Caco-2 (cell line): ENCODE data around the gene MTCL3.

Source experiments
- BruUV-seq: library from RNA; stranded (reverse); fragments of 400-500 nt; replicated peaks from 2 replicates; lab custom pipeline; 2021; lab: Mats Ljungman, UMichigan
- CTCF ChIA-PET: fragments of 300-600 bp; sonication (Branson Sonifier 250); formaldehyde crosslinking; loops from one replicate; lab custom pipeline; 2022; ENCODE audit warnings: antibody characterized with exemption; lab: Charles Lee
- POLR2A ChIA-PET: fragments of 300-600 bp; sonication (Branson Sonifier 250); formaldehyde crosslinking; loops from one replicate; lab custom pipeline; 2022; ENCODE audit warnings: antibody characterized with exemption; lab: Charles Lee
- DNase-seq, 2 experiments: peaks; one replicate each; pipeline versions ENCODE4 v3.0.0 to v3.0.0-alpha.2; 2020 to 2022
- H3K27me3 ChIP-seq: replicated peaks from 2 replicates; pipeline ENCODE4 v1.6.0; 2011; ENCODE audit warnings: low read length; ENCODE audit not compliant: control insufficient read depth, insufficient read depth
- H3K36me3 ChIP-seq: 2 replicates; pipeline ENCODE4 v1.5.1; 2011; ENCODE audit warnings: low read length; ENCODE audit not compliant: control insufficient read depth, insufficient read depth
- H3K4me1 ChIP-seq: fragments of 250-450 bp; sonication (Bioruptor Pico); 2 replicates; pipeline ENCODE4 v1.5.1; 2020; ENCODE audit warnings: mild to moderate bottlenecking
- H3K4me3 ChIP-seq: 2 replicates; pipeline ENCODE4 v1.5.1; 2011; ENCODE audit warnings: low read depth, mild to moderate bottlenecking, control low read depth, low read length
- H3K9me3 ChIP-seq: fragments of 250-450 bp; sonication (Bioruptor Pico); 2 replicates; pipeline ENCODE4 v1.5.1; 2020; ENCODE audit warnings: mild to moderate bottlenecking, moderate library complexity
- H3K27ac Mint-ChIP-seq: one replicate; pipeline ENCODE4 v1.8.0; 2022; ENCODE audit warnings: mixed read lengths; ENCODE audit not compliant: unreplicated experiment
- H3K27me3 Mint-ChIP-seq: one replicate; pipeline ENCODE4 v1.8.0; 2022; ENCODE audit warnings: mixed read lengths; ENCODE audit not compliant: insufficient read depth, unreplicated experiment
- H3K36me3 Mint-ChIP-seq: one replicate; pipeline ENCODE4 v1.8.0; 2022; ENCODE audit warnings: mild to moderate bottlenecking, mixed read lengths; ENCODE audit not compliant: insufficient read depth, unreplicated experiment
- H3K4me1 Mint-ChIP-seq: one replicate; pipeline ENCODE4 v1.8.0; 2022; ENCODE audit warnings: low read depth, mixed read lengths; ENCODE audit not compliant: unreplicated experiment
- H3K4me3 Mint-ChIP-seq: one replicate; pipeline ENCODE4 v1.8.0; 2022; ENCODE audit warnings: mild to moderate bottlenecking, moderate library complexity, mixed read lengths; ENCODE audit not compliant: unreplicated experiment
- H3K9me3 Mint-ChIP-seq: one replicate; pipeline ENCODE4 v1.8.0; 2022; ENCODE audit warnings: mixed read lengths; ENCODE audit not compliant: unreplicated experiment
- CTCF ChIP-seq, 2 experiments: fragments of 200-600 bp in 1 of 2; IDR thresholded peaks; 1 replicate in 1 of 2; 2 replicates in 1 of 2; pipeline versions ENCODE4 v1.5.1 to v1.8.0; 2011 to 2022; ENCODE audit warnings: antibody characterized with exemption in 1 of 2, control low read depth in 1 of 2, inconsistent platforms in 1 of 2, low read depth in 1 of 2, low read length in 1 of 2, mild to moderate bottlenecking in 1 of 2, moderate library complexity in 1 of 2; ENCODE audit not compliant: insufficient read depth in 1 of 2, severe bottlenecking in 1 of 2, unreplicated experiment in 1 of 2
- intact Hi-C: fragments of 100-400 bp; cut with micrococcal nuclease; formaldehyde crosslinking; loops from one replicate; pipeline ENCODE4 v1.10.0; 2022; ENCODE audit not compliant: unreplicated experiment

Gene MTCL3

GRCh38 chr6:127547215-127547614 is 28.1 kb upstream of the MTCL3 start:
- BruUV-seq = no TSS peak
- H3K27me3 ChIP-seq = no peaks in the 10 kb centered on the region
- Mint-ChIP-seq H3K4me1 (no peaks in the 10 kb centered on the region), H3K4me3 (no peak overlapping the region), H3K36me3 (no peaks in the 10 kb centered on the region), H3K27ac (no peak overlapping the region), H3K27me3 (peaks cover 3% of the 10 kb centered on the region), H3K9me3 (no peaks in the 10 kb centered on the region)
- ChIA-PET CTCF (interaction anchor here (1.4 kb wide), 1 partner anchor 81 kb away, joined by 3 read pairs; no protein-coding TSS in a partner anchor), POLR2A (no interaction called here)
- no peaks in the 10 kb centered on the region for H3K36me3 ChIP-seq
- no peaks in the 10 kb centered on the region for H3K9me3 ChIP-seq
- no peak for DNase-seq
- H3K4me1 ChIP-seq = no peaks in the 10 kb centered on the region
- no peak overlapping the region for H3K4me3 ChIP-seq
- intact Hi-C loops = no loop called here
- peak in 1 of 2 experiments; percentile 14 for TF ChIP-seq CTCF (IDR thresholded peaks at IDR 0.05; ENCODE audit: insufficient read depth in 1 of 2, low read depth in 1 of 2, low read length in 1 of 2, severe bottlenecking in 1 of 2, unreplicated experiment in 1 of 2)

GRCh38 chr6:127539272-127539671 is 20.1 kb upstream of the MTCL3 start:
- intact Hi-C loops = loop anchor here (1.0 to 5.0 kb wide), 2 partner anchors 74 to 237 kb away; no protein-coding TSS in a partner anchor
- Histone ChIP-seq H3K9me3 (no peaks in the 10 kb centered on the region), H3K27me3 (no peaks in the 10 kb centered on the region), H3K36me3 (no peaks in the 10 kb centered on the region), H3K4me3 (no peak overlapping the region), H3K4me1 (no peaks in the 10 kb centered on the region)
- Mint-ChIP-seq H3K4me1 (no peaks in the 10 kb centered on the region), H3K27me3 (peaks cover 2% of the 10 kb centered on the region), H3K36me3 (no peaks in the 10 kb centered on the region), H3K4me3 (no peak overlapping the region), H3K9me3 (no peaks in the 10 kb centered on the region), H3K27ac (no peak overlapping the region)
- POLR2A ChIA-PET = interaction anchor here (0.5 kb wide), 1 partner anchor 24 kb away, joined by 9 read pairs; no protein-coding TSS in a partner anchor
- BruUV-seq = no TSS peak
- TF ChIP-seq CTCF (IDR thresholded peaks at IDR 0.05; ENCODE audit: insufficient read depth in 1 of 2, low read depth in 1 of 2, low read length in 1 of 2, severe bottlenecking in 1 of 2, unreplicated experiment in 1 of 2) = no peak
- CTCF ChIA-PET = interaction anchor here (0.6 to 1.0 kb wide), 5 partner anchors 19 to 352 kb away, joined by 3 to 5 read pairs (median 3); no protein-coding TSS in a partner anchor
- no peak for DNase-seq

GRCh38 chr6:127538750-127539264 is 19.7 kb upstream of the MTCL3 start:
- H3K4me1 Mint-ChIP-seq = no peaks in the 10 kb centered on the region
- intact Hi-C loops = loop anchor here (1.0 to 5.0 kb wide), 2 partner anchors 74 to 237 kb away; no protein-coding TSS in a partner anchor
- H3K4me3 Mint-ChIP-seq = no peak overlapping the region
- Histone ChIP-seq H3K36me3 (no peaks in the 10 kb centered on the region), H3K27me3 (no peaks in the 10 kb centered on the region), H3K4me3 (no peak overlapping the region), H3K4me1 (no peaks in the 10 kb centered on the region), H3K9me3 (no peaks in the 10 kb centered on the region)
- TF ChIP-seq CTCF (IDR thresholded peaks at IDR 0.05; ENCODE audit: insufficient read depth in 1 of 2, low read depth in 1 of 2, low read length in 1 of 2, severe bottlenecking in 1 of 2, unreplicated experiment in 1 of 2) = no peak
- POLR2A ChIA-PET = interaction anchor here (0.5 kb wide), 1 partner anchor 23 kb away, joined by 9 read pairs; no protein-coding TSS in a partner anchor
- no TSS peak for BruUV-seq
- CTCF ChIA-PET = interaction anchor here (0.6 to 1.0 kb wide), 6 partner anchors 18 to 352 kb away, joined by 3 to 5 read pairs (median 4); no protein-coding TSS in a partner anchor
- no peaks in the 10 kb centered on the region for H3K36me3 Mint-ChIP-seq
- H3K9me3 Mint-ChIP-seq = no peaks in the 10 kb centered on the region
- no peak for DNase-seq
- peaks cover 3% of the 10 kb centered on the region for H3K27me3 Mint-ChIP-seq
- no peak overlapping the region for H3K27ac Mint-ChIP-seq
